Endodermal cell (in vitro differentiated cells): ENCODE measurements around the gene CHRDL2. TPM values are rescaled to one million over a fixed set of nuclear protein-coding genes. Genes with fewer than 3 reads are reported as not detected.
"Not testable (repeated sequence)": the region's sequence is repeated elsewhere in the genome, so short reads cannot be mapped to it uniquely, and the experiment has no call there.

Experiments
- DNase-seq: peaks from one replicate; pipeline ENCODE4 v3.0.0-alpha.2; 2017
- H3K27ac ChIP-seq: 2 replicates; pipeline ENCODE4 v1.5.1; 2013; ENCODE audit warnings: mild to moderate bottlenecking, low read depth, low read length, moderate library complexity
- H3K27me3 ChIP-seq: 2 replicates; pipeline ENCODE4 v1.6.1; 2013; ENCODE audit warnings: mild to moderate bottlenecking, low read length, moderate library complexity; ENCODE audit not compliant: insufficient read depth, control insufficient read depth, poor library complexity, severe bottlenecking
- H3K36me3 ChIP-seq: 2 replicates; pipeline ENCODE4 v1.7.0; 2013; ENCODE audit warnings: mild to moderate bottlenecking, low read length, moderate library complexity; ENCODE audit not compliant: control insufficient read depth, insufficient read depth
- H3K4me1 ChIP-seq: one replicate; pipeline ENCODE4 v1.7.0; 2013; ENCODE audit warnings: low read length; ENCODE audit not compliant: control insufficient read depth, insufficient read depth
- H3K4me3 ChIP-seq: 2 replicates; pipeline ENCODE4 v1.5.1; 2013; ENCODE audit warnings: mild to moderate bottlenecking, low read length, moderate library complexity
- H3K9ac ChIP-seq: 2 replicates; pipeline ENCODE4 v1.6.1; 2013; ENCODE audit warnings: mild to moderate bottlenecking, low read length, moderate library complexity; ENCODE audit not compliant: poor library complexity, severe bottlenecking; ENCODE audit errors: extremely low read depth
- H3K9me3 ChIP-seq: 2 replicates; pipeline ENCODE4 v1.6.1; 2013; ENCODE audit warnings: mild to moderate bottlenecking, low read length, moderate library complexity; ENCODE audit not compliant: control insufficient read depth
- H3K27ac Mint-ChIP-seq: 2 replicates; pipeline ENCODE4 v1.8.0; 2020; ENCODE audit warnings: mixed read lengths
- H3K27me3 Mint-ChIP-seq: 2 replicates; pipeline ENCODE4 v1.8.0; 2021; ENCODE audit warnings: mild to moderate bottlenecking, mixed read lengths; ENCODE audit not compliant: insufficient read depth
- H3K36me3 Mint-ChIP-seq: 2 replicates; pipeline ENCODE4 v1.8.0; 2020; ENCODE audit warnings: low read depth, mixed read lengths
- H3K4me1 Mint-ChIP-seq: 2 replicates; pipeline ENCODE4 v1.8.0; 2020; ENCODE audit warnings: mixed read lengths
- H3K4me3 Mint-ChIP-seq: 2 replicates; pipeline ENCODE4 v1.8.0; 2020; ENCODE audit warnings: mild to moderate bottlenecking, moderate library complexity, mixed read lengths
- H3K9me3 Mint-ChIP-seq: 2 replicates; pipeline ENCODE4 v1.8.0; 2020; ENCODE audit warnings: mild to moderate bottlenecking, mixed read lengths
- CTCF ChIP-seq: fragments of 200-600 bp; sonication (generic); conservative IDR thresholded peaks from 2 replicates; pipeline ENCODE4 v1.5.0; 2021; ENCODE audit warnings: antibody characterized with exemption, mild to moderate bottlenecking
- WGBS, 2 experiments: methylation state at CpG; one replicate each; pipeline versions ENCODE4 v1.1.5 to v1.1.7; 2013; ENCODE audit warnings: missing lambda C conversion rate in 2 of 2, mixed read lengths in 1 of 2; ENCODE audit not compliant: insufficient coverage in 1 of 2, insufficient read length in 1 of 2; 5-methylcytosine and 5-hydroxymethylcytosine counted together
- total RNA-seq, 2 donors: library from RNA; stranded (reverse); fragmentation: NEBNext Ultra II Directional in 1 of 2; extraction: Animal tissue kit (Norgen Biotek cat#: 25700) in 1 of 2; gene quantifications; 2 replicates in 1 of 2; 3 replicates in 1 of 2; pipeline ENCODE4 v1.2.1, GENCODE V29; 2021

The CHRDL2 gene
- total RNA-seq, 2 donors from 2014 or later, result 0.44 to 1.2 TPM

- Histone ChIP-seq H3K4me1 (no peaks in the 10 kb centered on the region), H3K9ac (no peak overlapping the region), H3K36me3 (no peaks in the 10 kb centered on the region), H3K9me3 (peaks cover 7% of the 10 kb centered on the region), H3K4me3 (no peak overlapping the region), H3K27ac (no peak overlapping the region), H3K27me3 (no peaks in the 10 kb centered on the region)
- peaks cover 8% of the 10 kb centered on the region for H3K4me1 Mint-ChIP-seq
- H3K4me3 Mint-ChIP-seq, result no peak overlapping the region
- peaks cover 1% of the 10 kb centered on the region for H3K27me3 Mint-ChIP-seq
- H3K36me3 Mint-ChIP-seq, result peaks cover 2% of the 10 kb centered on the region
- H3K27ac Mint-ChIP-seq, result no peak overlapping the region
- WGBS, 2 experiments, result 93 to 98% methylated on average over 16 to 17 of the region's 17 CpGs
- TF ChIP-seq CTCF, result no peak
- peak; percentile 30 for DNase-seq
- peaks cover 3% of the 10 kb centered on the region for H3K9me3 Mint-ChIP-seq
Observed at GRCh38 chr11:74669211-74670160, 61.7 kb downstream of the CHRDL2 start.

DNA sequence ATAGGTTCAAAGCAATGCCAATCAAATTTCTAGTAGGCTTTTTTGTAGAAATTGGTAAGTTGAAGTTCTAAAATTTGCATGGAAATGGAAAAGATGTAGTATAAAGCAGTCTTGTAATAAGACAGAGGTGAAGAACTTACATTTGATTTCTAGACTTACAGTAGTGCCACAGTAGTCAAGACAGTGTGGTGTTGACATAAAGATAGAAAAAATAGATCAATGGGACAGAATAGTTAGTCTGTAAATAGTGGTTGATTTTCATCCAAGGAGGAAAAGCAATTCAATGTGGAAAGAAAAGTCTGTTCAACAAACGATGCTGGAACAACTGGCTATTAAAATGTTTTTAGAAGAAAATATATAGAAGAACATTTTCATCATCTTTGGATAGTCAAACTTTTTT, 67.9 kb downstream of the CHRDL2 start:
- no peak overlapping the region for H3K27ac Mint-ChIP-seq
- peaks cover 15% of the 10 kb centered on the region for H3K36me3 Mint-ChIP-seq
- H3K9me3 Mint-ChIP-seq, result peaks cover 17% of the 10 kb centered on the region
- WGBS, 2 experiments, result 83% methylated on average over 1 of the region's 1 CpG; no CpG with 5 or more reads in 1 of the 2 experiments
- DNase-seq, result no peak
- Histone ChIP-seq H3K4me3 (no peak overlapping the region), H3K9ac (no peak overlapping the region), H3K9me3 (peaks cover 18% of the 10 kb centered on the region), H3K4me1 (no peaks in the 10 kb centered on the region), H3K27me3 (no peaks in the 10 kb centered on the region), H3K27ac (no peak overlapping the region), H3K36me3 (no peaks in the 10 kb centered on the region)
- H3K4me3 Mint-ChIP-seq, result no peak overlapping the region
- no peak for TF ChIP-seq CTCF
- H3K27me3 Mint-ChIP-seq, result no peaks in the 10 kb centered on the region
- H3K4me1 Mint-ChIP-seq, result peaks cover 5% of the 10 kb centered on the region

- Histone ChIP-seq H3K27ac (no peak overlapping the region), H3K9ac (no peak overlapping the region), H3K9me3 (peaks cover 24% of the 10 kb centered on the region), H3K27me3 (no peaks in the 10 kb centered on the region), H3K4me1 (no peaks in the 10 kb centered on the region), H3K4me3 (no peak overlapping the region), H3K36me3 (no peaks in the 10 kb centered on the region)
- H3K27me3 Mint-ChIP-seq, result no peaks in the 10 kb centered on the region
- WGBS, 2 experiments, result 87 to 100% methylated on average over 3 to 4 of the region's 4 CpGs
- peaks cover 22% of the 10 kb centered on the region for H3K36me3 Mint-ChIP-seq
- no peak for DNase-seq
- no peak overlapping the region for H3K4me3 Mint-ChIP-seq
- peaks cover 23% of the 10 kb centered on the region for H3K9me3 Mint-ChIP-seq
- peaks cover 5% of the 10 kb centered on the region for H3K4me1 Mint-ChIP-seq
- TF ChIP-seq CTCF, result no peak
- H3K27ac Mint-ChIP-seq, result no peak overlapping the region
Observed at GRCh38 chr11:74662487-74663103, 68.6 kb downstream of the CHRDL2 start.

GRCh38 chr11:74659124-74659523, 72.1 kb downstream of the CHRDL2 start:
- not testable (repeated sequence) for H3K4me1 ChIP-seq, H3K4me1 Mint-ChIP-seq, DNase-seq, H3K27me3 Mint-ChIP-seq, H3K27me3 ChIP-seq, H3K27ac Mint-ChIP-seq, H3K27ac ChIP-seq, H3K9ac ChIP-seq, H3K4me3 ChIP-seq, H3K36me3 ChIP-seq, H3K4me3 Mint-ChIP-seq
- H3K36me3 Mint-ChIP-seq, result peaks cover 24% of the 10 kb centered on the region
- H3K9me3 ChIP-seq, result peaks cover 17% of the 10 kb centered on the region
- WGBS, 2 experiments, result 50% methylated on average over 4 of the region's 4 CpGs; no CpG with 5 or more reads in 1 of the 2 experiments
- H3K9me3 Mint-ChIP-seq, result peaks cover 23% of the 10 kb centered on the region
